K562 (cell line): ENCODE data around the gene TUT1. TPM values are rescaled to one million over a fixed set of nuclear protein-coding genes. Genes with fewer than 3 reads are reported as not detected.

Source experiments
- DEAF1 ChIP-seq: fragments of 450-650 bp; formaldehyde crosslinking; IDR thresholded peaks from 2 replicates; pipeline ENCODE4 v1.4.0; 2020; ENCODE audit warnings: mild to moderate bottlenecking, moderate library complexity
- E2F1 ChIP-seq: sonication (generic); formaldehyde crosslinking; IDR thresholded peaks from 2 replicates; pipeline ENCODE4 v1.8.1; 2023; ENCODE audit warnings: mild to moderate bottlenecking, missing genetic modification reagents, moderate library complexity
- FOXJ3 ChIP-seq: sonication (generic); formaldehyde crosslinking; IDR thresholded peaks from 2 replicates; pipeline ENCODE4 v1.4.0; 2020; ENCODE audit warnings: mild to moderate bottlenecking, missing genetic modification reagents
- HIVEP1 ChIP-seq: fragments of 250-450 bp; sonication (Bioruptor Pico); IDR thresholded peaks from 2 replicates; pipeline ENCODE4 v1.4.0; 2020; ENCODE audit warnings: mild to moderate bottlenecking
- NCOA1 ChIP-seq: fragments of 450-650 bp; IDR thresholded peaks from 2 replicates; pipeline ENCODE4 v1.6.1; 2016; ENCODE audit warnings: low read depth
- POLR2AphosphoS2 ChIP-seq: IDR thresholded peaks from 2 replicates; pipeline ENCODE4 v1.6.1; 2012; ENCODE audit warnings: low read length, improper control_type of control experiment
- SMAD1 ChIP-seq: fragments of 150-350 bp; IDR thresholded peaks from 2 replicates; pipeline ENCODE4 v1.6.1; 2014; ENCODE audit warnings: low read length, low read depth; ENCODE audit not compliant: partially characterized antibody
- SNRNP70 ChIP-seq: fragments of 200-400 bp; formaldehyde crosslinking; optimal IDR thresholded peaks from 2 replicates; pipeline ENCODE3; 2017; ENCODE audit warnings: low read depth, low read length
- SRSF1 ChIP-seq: fragments of 200-400 bp; formaldehyde crosslinking; IDR thresholded peaks from 2 replicates; pipeline ENCODE4 v1.6.1; 2017; ENCODE audit warnings: mild to moderate bottlenecking, low read depth, low read length, moderate library complexity
- STAT5B ChIP-seq: fragments of 250-450 bp; sonication (Bioruptor Pico); IDR thresholded peaks from 2 replicates; pipeline ENCODE4 v1.8.0; 2021; ENCODE audit warnings: mild to moderate bottlenecking, inconsistent platforms
- ZNF232 ChIP-seq: sonication (generic); formaldehyde crosslinking; IDR thresholded peaks from 2 replicates; pipeline ENCODE4 v1.8.0; 2022; ENCODE audit warnings: mild to moderate bottlenecking, missing genetic modification reagents
- ZNF318 ChIP-seq, 2 experiments: fragments of 450-650 bp; IDR thresholded peaks; 2 replicates each; pipeline ENCODE4 v1.6.1; 2016; ENCODE audit warnings: mild to moderate bottlenecking in 2 of 2, borderline replicate concordance in 1 of 2, low read depth in 1 of 2, moderate library complexity in 1 of 2
- ZNF57 ChIP-seq: fragments of 450-650 bp; formaldehyde crosslinking; IDR thresholded peaks from 2 replicates; pipeline ENCODE4 v1.4.0; 2020; ENCODE audit warnings: mild to moderate bottlenecking, moderate library complexity
- ZNF655 ChIP-seq: fragments of 250-450 bp; sonication (Bioruptor Pico); IDR thresholded peaks from 2 replicates; pipeline ENCODE4 v1.5.0; 2021
- polyA plus RNA-seq, 8 experiments: library from polyadenylated mRNA; depleted of rRNA in 4 of 8; stranded (reverse) in 5 of 8; unstranded in 3 of 8; fragments of >200 nt; fragmentation: Nextera tagmentation in 2 of 8; fragmentation: Illumina TruSeq in 1 of 8; extraction: Ambion mirVana in 2 of 8; extraction: Trizol in 1 of 8; gene quantifications; 2 replicates each; pipeline versions ENCODE4 v1.2.1 to v1.2.3, GENCODE V29; 2011 to 2014; ENCODE audit warnings: inconsistent platforms in 1 of 8, missing spikeins in 1 of 8
- total RNA-seq, 7 experiments: library from RNA; depleted of rRNA in 6 of 7; stranded (reverse); fragments of >200 nt in 6 of 7; fragmentation: Illumina TruSeq in 2 of 7; extraction: Trizol in 2 of 7; gene quantifications; 2 replicates each; pipeline versions ENCODE4 v1.2.1 to v1.2.3, GENCODE V29; 2011 to 2021; ENCODE audit warnings: low replicate concordance in 1 of 7

TUT1 gene
- total and polyA plus RNA-seq, 9 of the 15 experiments (the other 6 are each of a cell fraction or from before 2014, with no cell fraction given): 0.66 to 44.3 (median 15.7) TPM

GRCh38 chr11:62621567-62622470, 30.5 kb upstream of the TUT1 start, which contains the start of gene B3GAT3 (continued):
- TF ChIP-seq HIVEP1 (CRISPR knock-in tag) (0 out of 2 replicates have a peak, but pooled peaks have one; percentile 19), E2F1 (CRISPR knock-in tag) (peak; percentile 88), POLR2AphosphoS2 (peak; percentile 99), SNRNP70 (no peak), ZNF232 (no peak), ZNF57 (CRISPR knock-in tag) (no peak), DEAF1 (CRISPR knock-in tag) (no peak), FOXJ3 (CRISPR knock-in tag) (no peak), SRSF1 (no peak), STAT5B (no peak), NCOA1 (peak; percentile 82; the same call in 1 of the 2 replicates), ZNF655 (CRISPR knock-in tag) (no peak), ZNF318 (IDR thresholded peaks at IDR 0.05; ENCODE audit: borderline replicate concordance in 1 of 2, low read depth in 1 of 2) (peak in 1 of 2 experiments; percentile 68; a peak in 1 of 4 replicates), SMAD1 (no peak)
